GM21528 (cell line): ENCODE results near the gene SMIM32.

Experiments
- ATAC-seq: cut with Tn5 transposase; IDR thresholded peaks from one replicate; pipeline ENCODE4 v1.9.1; 2021; ENCODE audit warnings: mild to moderate bottlenecking, moderate library complexity; ENCODE audit not compliant: unreplicated experiment, low FRiP score

Gene SMIM32

GRCh38 chr5:136190091-136190720, 2.8 kb downstream of the SMIM32 start:
- no peak for ATAC-seq

GRCh38 chr5:136188859-136189258, 4.1 kb downstream of the SMIM32 start:
- ATAC-seq, result no peak

- no peak for ATAC-seq
Observed at GRCh38 chr5:136186796-136187195, 6.2 kb downstream of the SMIM32 start.

- no peak for ATAC-seq
Observed at GRCh38 chr5:136185974-136186665, 6.8 kb downstream of the SMIM32 start.

GRCh38 chr5:136182618-136183017, 10.3 kb downstream of the SMIM32 start:
- no peak for ATAC-seq

GRCh38 chr5:136174021-136174659, 18.8 kb downstream of the SMIM32 start:
- ATAC-seq, result no peak

GRCh38 chr5:136169218-136169617, 23.7 kb downstream of the SMIM32 start:
- no peak for ATAC-seq

- peak; percentile 79 for ATAC-seq
Observed at GRCh38 chr5:136166909-136167308, 26.1 kb downstream of the SMIM32 start.

- ATAC-seq, result no peak
Observed at GRCh38 chr5:136164226-136164625, 28.7 kb downstream of the SMIM32 start.

- ATAC-seq, result no peak
Observed at GRCh38 chr5:136162008-136162407, 31.0 kb downstream of the SMIM32 start.

- ATAC-seq, result no peak
Observed at GRCh38 chr5:136159457-136159856, 33.5 kb downstream of the SMIM32 start.

GRCh38 chr5:136157514-136157913, 35.4 kb downstream of the SMIM32 start:
- ATAC-seq, result no peak

- no peak for ATAC-seq
Observed at GRCh38 chr5:136155761-136156160, 37.2 kb downstream of the SMIM32 start.

GRCh38 chr5:136155078-136155477, 37.9 kb downstream of the SMIM32 start:
- ATAC-seq, result no peak

GRCh38 chr5:136153581-136154236, 39.3 kb downstream of the SMIM32 start:
- ATAC-seq, result no peak

GRCh38 chr5:136149891-136150290, 43.1 kb downstream of the SMIM32 start:
- no peak for ATAC-seq

- no peak for ATAC-seq
Observed at GRCh38 chr5:136147632-136148031, 45.3 kb downstream of the SMIM32 start.

GRCh38 chr5:136146201-136146600, 46.8 kb downstream of the SMIM32 start:
- no peak for ATAC-seq

- ATAC-seq, result no peak
Observed at GRCh38 chr5:136145030-136145429, 47.9 kb downstream of the SMIM32 start.

GRCh38 chr5:136143763-136144162, 49.2 kb downstream of the SMIM32 start:
- no peak for ATAC-seq

- no peak for ATAC-seq
Observed at GRCh38 chr5:136143312-136143711, 49.6 kb downstream of the SMIM32 start.
